Measurements from ENCODE around the gene EPN1. TPM values are rescaled to one million over a fixed set of nuclear protein-coding genes. Genes with fewer than 3 reads are reported as not detected.

Gene EPN1
- total and polyA plus RNA-seq, 9 of the 15 experiments (the other 6 are each of a cell fraction or from before 2014, with no cell fraction given): 0.08 to 138 (median 12.7) TPM

GRCh38 chr19:55702131-55702627 lies 27.2 kb downstream of the EPN1 start (continued):
- TF ChIP-seq DACH1 (IDR thresholded peaks at IDR 0.05; ENCODE audit: partially characterized antibody) (no peak), ZNF175 (CRISPR knock-in tag; IDR thresholded peaks at IDR 0.05; ENCODE audit: low read depth) (peak; percentile 75), RBFOX2 (IDR thresholded peaks at IDR 0.05; ENCODE audit: low read depth, low read length) (no peak), CBFA2T3 (IDR thresholded peaks at IDR 0.05) (peak; percentile 98), HMG20A (CRISPR knock-in tag; conservative IDR thresholded peaks at IDR 0.05) (no peak), SRSF9 (IDR thresholded peaks at IDR 0.05; ENCODE audit: borderline replicate concordance, low read depth, low read length) (no peak), HMG20B (CRISPR knock-in tag; IDR thresholded peaks at IDR 0.05) (no peak), RBBP5 (IDR thresholded peaks at IDR 0.05; ENCODE audit: borderline replicate concordance, insufficient read depth, low read length, poor library complexity, severe bottlenecking) (no peak), FOXP1 (CRISPR knock-in tag; IDR thresholded peaks at IDR 0.05) (no peak), RBM39 (optimal IDR thresholded peaks at IDR 0.05; ENCODE audit: low read depth, low read length) (no peak), HBP1 (CRISPR knock-in tag; IDR thresholded peaks at IDR 0.05) (no peak), SNAPC5 (CRISPR knock-in tag; IDR thresholded peaks at IDR 0.05) (no peak), MAX (CRISPR knock-in tag; IDR thresholded peaks at IDR 0.05) (no peak), STAG1 (CRISPR knock-in tag; IDR thresholded peaks at IDR 0.05; ENCODE audit: borderline replicate concordance) (no peak), ZNF212 (CRISPR knock-in tag; IDR thresholded peaks at IDR 0.05) (no peak), SP1 (CRISPR knock-in tag; IDR thresholded peaks at IDR 0.05) (no peak), ARNT (IDR thresholded peaks at IDR 0.05) (0 out of 4 replicates have a peak, but pooled peaks of 1 of the 2 experiments have one; percentile 39), ZNF778 (CRISPR knock-in tag; IDR thresholded peaks at IDR 0.05) (no peak), DDX20 (tag; IDR thresholded peaks at IDR 0.05; ENCODE audit: low read depth) (no peak), NCOR1 (IDR thresholded peaks at IDR 0.05) (peak; percentile 93), POLR2G (IDR thresholded peaks at IDR 0.05; ENCODE audit: low read depth, low read length) (0 out of 2 replicates have a peak, but pooled peaks have one; percentile 21), E2F6 (IDR thresholded peaks at IDR 0.05; ENCODE audit: borderline replicate concordance in 1 of 2, extremely low read depth in 1 of 2, insufficient read depth in 1 of 2, insufficient read length in 1 of 2, low read depth in 1 of 2, low read length in 1 of 2, poor library complexity in 1 of 2, severe bottlenecking in 1 of 2) (peak in 1 of 2 experiments; percentile 19), FOXK1 (CRISPR knock-in tag; IDR thresholded peaks at IDR 0.05; ENCODE audit: borderline replicate concordance) (no peak), ELF2 (CRISPR knock-in tag; IDR thresholded peaks at IDR 0.05) (no peak), JUND (IDR thresholded peaks at IDR 0.05; ENCODE audit: borderline replicate concordance, low read depth, low read length) (no peak), JUND (tag; IDR thresholded peaks at IDR 0.05; ENCODE audit: borderline replicate concordance, low read depth, low read length) (peak; percentile 22; the same call in 1 of the 3 replicates), NFIC (IDR thresholded peaks at IDR 0.05) (peak; percentile 82)
